SK-N-SH (cell line): Measurements from ENCODE around the gene DGKH. TPM values are rescaled to one million over a fixed set of nuclear protein-coding genes. Genes with fewer than 3 reads are reported as not detected.

ENCODE experiments used
- CTCF ChIA-PET: fragments of 300-600, 350-600 bp; formaldehyde crosslinking; extraction: SDS; loops from one replicate; lab custom pipeline; 2021; lab: Yijun Ruan, JAX
- POLR2A ChIA-PET: fragments of 350-600 bp; sonication (Branson Sonifier 250); formaldehyde crosslinking; extraction: SDS; loops from one replicate; lab custom pipeline; 2020; ENCODE audit warnings: antibody characterized with exemption, inconsistent platforms; lab: Yijun Ruan, JAX
- DNase-seq: peaks from one replicate; pipeline ENCODE4 v3.0.0; 2012
- H2AFZ ChIP-seq: fragments of 200-600 bp; sonication (generic); 2 replicates; pipeline ENCODE4 v1.8.1; 2016; ENCODE audit warnings: antibody characterized with exemption, mild to moderate bottlenecking, low read depth
- H3F3A ChIP-seq: fragments of 200-600 bp; sonication (generic); replicated peaks from 2 replicates; pipeline ENCODE3; 2016; ENCODE audit warnings: antibody characterized with exemption, mild to moderate bottlenecking; ENCODE audit not compliant: insufficient read depth
- H3K27ac ChIP-seq, 2 experiments: fragments of 200-500 bp in 1 of 2; fragments of 200-600 bp in 1 of 2; sonication (Bioruptor generic) in 1 of 2; sonication (generic), shearing (Covaris generic) in 1 of 2; 2 replicates each; pipeline versions ENCODE4 v1.5.1 to v1.6.1; 2014 to 2016; ENCODE audit warnings: low read depth in 2 of 2, inconsistent platforms in 1 of 2, low read length in 1 of 2, mild to moderate bottlenecking in 1 of 2, mixed read lengths in 1 of 2
- H3K27me3 ChIP-seq: fragments of 200-600 bp; sonication (generic), shearing (Covaris generic); 2 replicates; pipeline ENCODE4 v1.6.1; 2016; ENCODE audit warnings: mixed run types; ENCODE audit not compliant: insufficient read depth
- H3K36me3 ChIP-seq, 2 experiments: fragments of 200-500 bp in 1 of 2; fragments of 200-600 bp in 1 of 2; sonication (Bioruptor generic) in 1 of 2; sonication (generic) in 1 of 2; replicated peaks in 1 of 2; 2 replicates each; pipeline versions ENCODE3 to v1.5.1; 2014 to 2016; ENCODE audit warnings: low read length in 1 of 2, mild to moderate bottlenecking in 1 of 2; ENCODE audit not compliant: insufficient read depth in 2 of 2, control insufficient read depth in 1 of 2
- H3K4me1 ChIP-seq, 2 experiments: fragments of 200-500 bp in 1 of 2; fragments of 200-600 bp in 1 of 2; sonication (Bioruptor generic) in 1 of 2; sonication (generic), shearing (Covaris generic) in 1 of 2; 2 replicates each; pipeline versions ENCODE4 v1.5.1 to v1.6.1; 2014 to 2016; ENCODE audit warnings: low read depth in 1 of 2, low read length in 1 of 2, mixed run types in 1 of 2; ENCODE audit not compliant: insufficient read depth in 2 of 2, control insufficient read depth in 1 of 2
- H3K4me2 ChIP-seq: fragments of 200-600 bp; sonication (generic), shearing (Covaris generic); 2 replicates; pipeline ENCODE4 v1.6.1; 2017; ENCODE audit warnings: mixed run types
- H3K4me3 ChIP-seq, 2 experiments: fragments of 200-500 bp in 1 of 2; fragments of 200-600 bp in 1 of 2; sonication (Bioruptor generic) in 1 of 2; sonication (generic), shearing (Covaris generic) in 1 of 2; 2 replicates each; pipeline versions ENCODE4 v1.5.1 to v1.8.1; 2014 to 2016; ENCODE audit warnings: low read depth in 2 of 2, inconsistent platforms in 1 of 2, low read length in 1 of 2, mild to moderate bottlenecking in 1 of 2, mixed read lengths in 1 of 2, moderate library complexity in 1 of 2
- H3K79me2 ChIP-seq: fragments of 200-600 bp; sonication (generic); 2 replicates; pipeline ENCODE4 v1.8.1; 2017; ENCODE audit warnings: mild to moderate bottlenecking; ENCODE audit not compliant: insufficient read depth
- H3K9ac ChIP-seq: fragments of 200-600 bp; sonication (generic); 2 replicates; pipeline ENCODE4 v1.6.1; 2017; ENCODE audit warnings: mixed run types
- H3K9me2 ChIP-seq: fragments of 200-600 bp; sonication (generic); 2 replicates; pipeline ENCODE4 v1.6.1; 2017; ENCODE audit warnings: mixed run types
- H3K9me3 ChIP-seq: fragments of 200-600 bp; sonication (generic); 2 replicates; pipeline ENCODE4 v1.6.1; 2017; ENCODE audit warnings: mixed run types, mild to moderate bottlenecking, moderate library complexity
- H4K20me1 ChIP-seq: fragments of 200-600 bp; sonication (generic); 2 replicates; pipeline ENCODE4 v1.6.1; 2017; ENCODE audit warnings: mild to moderate bottlenecking, mixed run types; ENCODE audit not compliant: insufficient read depth
- CHD2 ChIP-seq: fragments of 150-350 bp; IDR thresholded peaks from 2 replicates; pipeline ENCODE4 v1.6.1; 2018; ENCODE audit warnings: low read length; ENCODE audit not compliant: partially characterized antibody
- CTCF ChIP-seq: fragments of 200-600 bp; sonication (generic); IDR thresholded peaks from 2 replicates; pipeline ENCODE4 v1.6.1; 2017; ENCODE audit warnings: antibody characterized with exemption, mild to moderate bottlenecking, moderate library complexity
- EZH2phosphoT487 ChIP-seq: fragments of 200-600 bp; sonication (generic); IDR thresholded peaks from 2 replicates; pipeline ENCODE4 v1.6.1; 2017; ENCODE audit warnings: low read depth, mixed run types, mild to moderate bottlenecking, antibody characterized with exemption, moderate library complexity, borderline replicate concordance
- FOXM1 ChIP-seq: IDR thresholded peaks from 2 replicates; pipeline ENCODE4 v1.4.0; 2012; ENCODE audit warnings: low read depth, mild to moderate bottlenecking
- GATA2 ChIP-seq: sonication (generic); formaldehyde crosslinking; IDR thresholded peaks from 2 replicates; pipeline ENCODE4 v1.5.0; 2020; ENCODE audit warnings: mild to moderate bottlenecking, missing genetic modification reagents
- JUND ChIP-seq: IDR thresholded peaks from 2 replicates; pipeline ENCODE4 v1.4.0; 2012
- MXI1 ChIP-seq: IDR thresholded peaks from 2 replicates; pipeline ENCODE4 v1.6.1; 2012; ENCODE audit warnings: mild to moderate bottlenecking, low read depth, low read length, improper control_type of control experiment
- NFIC ChIP-seq: IDR thresholded peaks from 2 replicates; pipeline ENCODE4 v1.4.0; 2012; ENCODE audit warnings: borderline replicate concordance
- NRF1 ChIP-seq: IDR thresholded peaks from 2 replicates; pipeline ENCODE4 v1.6.1; 2012; ENCODE audit warnings: low read depth, mild to moderate bottlenecking, low read length
- POLR2AphosphoS5 ChIP-seq: IDR thresholded peaks from 2 replicates; pipeline ENCODE4 v1.6.1; 2012; ENCODE audit warnings: low read depth, low read length
- SIN3A ChIP-seq: IDR thresholded peaks from 2 replicates; pipeline ENCODE4 v1.6.1; 2012; ENCODE audit warnings: low read depth, mild to moderate bottlenecking, low read length, moderate library complexity, borderline replicate concordance
- TAF1 ChIP-seq: IDR thresholded peaks from 2 replicates; pipeline ENCODE4 v1.6.1; 2012; ENCODE audit warnings: low read depth, mild to moderate bottlenecking, low read length, moderate library complexity, borderline replicate concordance
- YY1 ChIP-seq: IDR thresholded peaks from 2 replicates; pipeline ENCODE4 v1.4.0; 2012; ENCODE audit warnings: low read depth, mild to moderate bottlenecking
- ZBTB33 ChIP-seq: IDR thresholded peaks from 2 replicates; pipeline ENCODE4 v1.4.0; 2012; ENCODE audit warnings: low read depth, borderline replicate concordance
- WGBS: methylation state at CpG from one replicate; pipeline ENCODE4 v1.1.6; 2017; ENCODE audit warnings: low lambda C conversion rate; 5-methylcytosine and 5-hydroxymethylcytosine counted together
- polyA plus RNA-seq, 3 experiments: library from polyadenylated mRNA; depleted of rRNA; stranded (reverse); fragments of >200 nt; gene quantifications; 2 replicates each; pipeline ENCODE4 v1.2.3, GENCODE V29; 2012

Gene DGKH
- polyA plus RNA-seq, 1 of the 3 experiments (the other 2 are of a cell fraction): 2.5 TPM

GRCh38 chr13:42064259-42064658, 15.8 kb downstream of the DGKH start:
- H3K9ac ChIP-seq: no peak overlapping the region
- H4K20me1 ChIP-seq: no peaks in the 10 kb centered on the region
- TF ChIP-seq POLR2AphosphoS5 (no peak), NRF1 (no peak), CTCF (no peak)
- H3K27me3 ChIP-seq: no peaks in the 10 kb centered on the region
- no peak for DNase-seq
- no peaks in the 10 kb centered on the region for H3K9me2 ChIP-seq
- POLR2A ChIA-PET: no interaction called here
- H3K27ac ChIP-seq: no peak overlapping the region
- CTCF ChIA-PET: interaction anchor here (1.3 kb wide), 1 partner anchor 23 kb away, joined by 3 read pairs; no protein-coding TSS in a partner anchor
- no peaks in the 10 kb centered on the region for H3K9me3 ChIP-seq
- no peak overlapping the region for H2AFZ ChIP-seq
- no peak overlapping the region for H3K4me2 ChIP-seq
- H3K79me2 ChIP-seq: 0 out of 2 replicates have a peak, but pooled peaks cover 5% of the 10 kb centered on the region
- H3F3A ChIP-seq: peaks cover 5% of the 10 kb centered on the region
- H3K36me3 ChIP-seq: peaks cover 0 to 3% of the 10 kb centered on the region in 2 experiments
- 91% methylated on average over 6 of the region's 6 CpGs for WGBS
- no peaks in the 10 kb centered on the region for H3K4me1 ChIP-seq
- H3K4me3 ChIP-seq: no peak overlapping the region

- DNase-seq: no peak
- H3K36me3 ChIP-seq: peaks cover 0 to 4% of the 10 kb centered on the region in 2 experiments
- H3F3A ChIP-seq: peaks cover 5% of the 10 kb centered on the region
- H3K4me1 ChIP-seq: no peaks in the 10 kb centered on the region
- WGBS: 91% methylated on average over 5 of the region's 5 CpGs
- no peak overlapping the region for H3K4me2 ChIP-seq
- H2AFZ ChIP-seq: no peak overlapping the region
- no peaks in the 10 kb centered on the region for H4K20me1 ChIP-seq
- no peak overlapping the region for H3K9ac ChIP-seq
- H3K4me3 ChIP-seq: no peak overlapping the region
- ChIA-PET POLR2A (no interaction called here), CTCF (interaction anchor here (1.0 to 1.3 kb wide), 2 partner anchors 11 to 23 kb away, joined by 3 read pairs; no protein-coding TSS in a partner anchor)
- H3K9me3 ChIP-seq: no peaks in the 10 kb centered on the region
- 0 out of 2 replicates have a peak, but pooled peaks cover 5% of the 10 kb centered on the region for H3K79me2 ChIP-seq
- H3K27me3 ChIP-seq: no peaks in the 10 kb centered on the region
- no peak overlapping the region for H3K27ac ChIP-seq
- TF ChIP-seq SIN3A (no peak), GATA2 (CRISPR knock-in tag) (no peak), POLR2AphosphoS5 (no peak), TAF1 (no peak), JUND (no peak), MXI1 (no peak), EZH2phosphoT487 (no peak), YY1 (no peak), FOXM1 (no peak), CHD2 (no peak), NFIC (no peak), ZBTB33 (no peak)
- no peaks in the 10 kb centered on the region for H3K9me2 ChIP-seq
Observed at GRCh38 chr13:42064966-42065365, 16.5 kb downstream of the DGKH start.
